ENCODE measurements around the gene PIERCE2.

- peak; percentile 47 to 59 for TF ChIP-seq CTCF (IDR thresholded peaks at IDR 0.05; ENCODE audit: extremely low read depth in 1 of 2, insufficient read depth in 1 of 2, low read depth in 1 of 2, low read length in 2 of 2)
- no peak for TF ChIP-seq EZH2 (IDR thresholded peaks at IDR 0.05; ENCODE audit: borderline replicate concordance, low read depth, low read length, severe bottlenecking)
- no peak for TF ChIP-seq POLR2A (IDR thresholded peaks at IDR 0.05; ENCODE audit: low read depth, low read length)
Measured at GRCh38 chr15:55434989-55435825, 26.9 kb downstream of the PIERCE2 start.
